Gastrocnemius medialis (tissue), 4 donors: ENCODE measurements around the gene KIF16B. TPM values are rescaled to one million over a fixed set of nuclear protein-coding genes. Genes with fewer than 3 reads are reported as not detected.

Experiments used
- ATAC-seq, 2 donors: fragments of 150-250 bp; one replicate each; pipeline ENCODE4 v1.9.1; 2016
- DNase-seq, 2 donors: peaks; one replicate each; pipeline ENCODE4 v3.0.0-alpha.2; 2019
- H3K27ac ChIP-seq, 4 donors: fragments of 200-600 bp; sonication (generic); 1 replicate in 1 of 4; 2 replicates in 3 of 4; pipeline ENCODE4 v1.5.1; 2016 to 2018; ENCODE audit warnings: mild to moderate bottlenecking in 2 of 4, moderate library complexity in 1 of 4
- H3K27me3 ChIP-seq, 3 donors: fragments of 200-600 bp; sonication (generic) in 2 of 3; 1 replicate in 1 of 3; 2 replicates in 2 of 3; pipeline versions ENCODE4 v1.5.1 to v1.6.0; 2016 to 2019; ENCODE audit warnings: mild to moderate bottlenecking in 1 of 3, moderate library complexity in 1 of 3
- H3K36me3 ChIP-seq, 2 donors: fragments of 200-600 bp; sonication (generic) in 1 of 2; one replicate each; pipeline ENCODE4 v1.5.1; 2017 to 2018
- H3K4me1 ChIP-seq, 2 donors: fragments of 200-600 bp; sonication (generic) in 1 of 2; one replicate each; pipeline ENCODE4 v1.5.1; 2016 to 2017; ENCODE audit warnings: mild to moderate bottlenecking in 2 of 2
- H3K4me3 ChIP-seq, 4 donors: fragments of 200-600 bp; sonication (generic) in 3 of 4; 1 replicate in 1 of 4; 2 replicates in 3 of 4; pipeline ENCODE4 v1.5.1; 2016 to 2019; ENCODE audit warnings: mild to moderate bottlenecking in 2 of 4
- H3K9me3 ChIP-seq, 3 donors: fragments of 200-600 bp; sonication (generic) in 2 of 3; 1 replicate in 1 of 3; 2 replicates in 2 of 3; pipeline ENCODE4 v1.5.1; 2016 to 2019
- CTCF ChIP-seq, 5 experiments: fragments of 450-650 bp in 3 of 5; fragments of 200-600 bp in 2 of 5; sonication (generic) in 2 of 5; IDR thresholded peaks in 4 of 5; conservative IDR thresholded peaks in 1 of 5; 1 replicate in 4 of 5; 2 replicates in 1 of 5; pipeline ENCODE4 v1.5.1; 2016 to 2019; ENCODE audit warnings: antibody characterized with exemption in 5 of 5, mild to moderate bottlenecking in 3 of 5, moderate library complexity in 3 of 5
- POLR2A ChIP-seq, 2 donors: fragments of 450-650 bp; IDR thresholded peaks; one replicate each; pipeline ENCODE4 v1.6.1; 2017; ENCODE audit warnings: antibody characterized with exemption in 2 of 2, mild to moderate bottlenecking in 2 of 2, moderate library complexity in 2 of 2
- in situ Hi-C, 4 donors: fragments of 200-750 bp; cut with MboI; loops; one replicate each; pipeline versions ENCODE4 v1.15.0 to v1.8.0; 2017; ENCODE audit warnings: low sequenced_read_pairs in 4 of 4
- intact Hi-C: fragments of 100-400 bp; cut with DNase I; formaldehyde crosslinking; loops from one replicate; pipeline ENCODE4 v1.15.1; 2023; ENCODE audit warnings: low total_unique reads
- total RNA-seq, 4 donors: library from RNA; depleted of rRNA; stranded (reverse); fragments of >200 nt; gene quantifications; one replicate each; pipeline versions ENCODE4 v1.1.0 to v1.2.3, GENCODE V29; 2016

The KIF16B gene
- total RNA-seq, 4 donors from 2014 or later, result 13.4 to 23.9 (median 20.0) TPM

DNA sequence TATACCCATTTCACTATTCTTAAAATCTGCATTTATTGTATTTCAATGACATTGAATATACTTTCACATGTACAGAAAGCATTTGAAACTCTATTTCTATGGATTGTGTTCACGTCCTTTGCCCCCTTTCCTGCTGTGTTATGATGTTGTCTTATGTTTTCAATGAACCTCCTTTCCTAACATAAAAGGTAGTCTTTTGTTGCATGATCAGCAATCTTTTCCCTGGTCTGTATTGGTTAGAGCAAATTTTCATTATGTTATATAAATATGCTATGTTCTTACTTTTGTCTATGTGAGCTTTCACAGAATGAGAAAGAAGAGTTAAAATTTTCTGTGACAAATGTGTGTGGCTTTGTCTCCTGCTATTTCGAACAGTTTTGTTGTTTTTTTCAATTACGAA is 73.1 kb downstream of the KIF16B start:
- peaks cover 0 to 27% of the 10 kb centered on the region in 2 donors for H3K36me3 ChIP-seq
- no peak overlapping the region for H3K27ac ChIP-seq
- H3K4me3 ChIP-seq, result no peak overlapping the region
- no peak for DNase-seq
- no peak for TF ChIP-seq POLR2A (IDR thresholded peaks at IDR 0.05)
- TF ChIP-seq CTCF (IDR thresholded peaks at IDR 0.05 in 4 of 5, conservative IDR thresholded peaks at IDR 0.05 in 1 of 5), result no peak
- H3K9me3 ChIP-seq, result no peaks in the 10 kb centered on the region
- in situ Hi-C loops (loop anchor here in 1 of 4 donors (25.0 kb wide), 1 partner anchor 262 kb away; no protein-coding TSS in a partner anchor), intact Hi-C loops (no loop called here)
- no peak for ATAC-seq
- no peaks in the 10 kb centered on the region for H3K4me1 ChIP-seq
- H3K27me3 ChIP-seq, result no peaks in the 10 kb centered on the region

DNA sequence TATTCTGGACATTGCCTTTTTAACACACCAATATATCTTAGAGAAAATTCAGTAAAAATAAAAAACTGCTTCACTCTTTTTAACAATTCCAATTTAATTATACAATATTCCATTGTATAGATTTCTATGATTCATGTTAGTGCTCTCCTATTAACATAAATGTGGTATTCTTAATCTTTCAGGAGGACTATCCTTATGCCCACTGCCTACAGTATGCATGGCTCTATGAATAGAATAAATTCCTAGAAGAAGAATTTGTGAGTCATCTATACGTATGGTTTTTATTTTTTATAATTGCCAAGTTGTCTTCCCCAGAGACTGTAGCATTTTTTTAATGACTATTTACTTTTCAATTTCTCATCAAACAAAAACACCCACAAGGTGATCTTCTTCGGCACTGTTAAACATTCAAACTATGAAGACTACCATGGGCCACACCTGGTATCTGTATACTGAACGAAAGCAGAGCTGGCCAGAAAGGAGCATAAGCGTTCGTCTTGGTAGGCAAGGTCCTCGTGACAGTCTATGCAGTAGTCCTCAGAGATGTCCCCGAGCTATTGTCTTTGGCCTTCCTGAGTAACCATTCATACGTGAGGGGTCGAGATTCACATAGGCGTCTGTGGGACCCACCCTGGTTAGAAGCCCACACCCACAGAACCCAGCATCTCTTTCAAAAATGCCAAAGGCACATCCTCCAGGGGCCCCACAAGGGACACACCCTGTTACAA is 74.6 kb downstream of the KIF16B start:
- ATAC-seq (no peak), DNase-seq (no peak)
- intact Hi-C loops, result no loop called here
- TF ChIP-seq CTCF (IDR thresholded peaks at IDR 0.05 in 4 of 5, conservative IDR thresholded peaks at IDR 0.05 in 1 of 5) (no peak), POLR2A (IDR thresholded peaks at IDR 0.05) (no peak)
- Histone ChIP-seq H3K9me3 (no peaks in the 10 kb centered on the region), H3K4me3 (no peak overlapping the region), H3K27me3 (no peaks in the 10 kb centered on the region), H3K4me1 (no peaks in the 10 kb centered on the region), H3K27ac (no peak overlapping the region), H3K36me3 (peaks cover 0 to 15% of the 10 kb centered on the region in 2 donors)
- in situ Hi-C loops, result no loop called here

GRCh38 chr20:16497896-16498295 is 75.4 kb downstream of the KIF16B start:
- in situ Hi-C loops (no loop called here), intact Hi-C loops (no loop called here)
- Histone ChIP-seq H3K27ac (no peak overlapping the region), H3K4me1 (no peaks in the 10 kb centered on the region), H3K36me3 (peaks cover 0 to 9% of the 10 kb centered on the region in 2 donors), H3K27me3 (no peaks in the 10 kb centered on the region), H3K9me3 (no peaks in the 10 kb centered on the region), H3K4me3 (no peak overlapping the region)
- DNase-seq (no peak), ATAC-seq (no peak)
- TF ChIP-seq CTCF (IDR thresholded peaks at IDR 0.05 in 4 of 5, conservative IDR thresholded peaks at IDR 0.05 in 1 of 5), result no peak
- TF ChIP-seq POLR2A (IDR thresholded peaks at IDR 0.05), result no peak

DNA sequence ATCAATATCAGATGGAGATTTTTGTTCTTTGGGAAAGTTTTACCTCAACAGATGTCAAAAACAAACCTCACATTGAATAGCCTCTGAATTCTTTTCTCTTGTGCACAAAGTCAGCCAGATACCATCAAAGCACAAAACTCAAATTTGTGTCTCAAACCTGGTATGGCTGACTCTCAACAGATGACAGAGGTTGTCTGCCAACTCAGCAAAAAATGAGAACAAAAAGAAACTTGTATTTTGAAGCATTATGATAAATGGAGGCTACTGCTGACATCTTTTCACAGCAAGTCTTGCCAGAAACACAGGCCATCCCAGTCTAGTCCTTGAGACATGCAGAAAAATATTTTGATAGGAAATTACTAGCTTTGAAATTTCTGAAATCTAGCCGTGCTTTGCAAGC is 79.8 kb downstream of the KIF16B start:
- no peaks in the 10 kb centered on the region for H3K36me3 ChIP-seq
- H3K4me3 ChIP-seq, result no peak overlapping the region
- in situ Hi-C loops, result no loop called here
- no peaks in the 10 kb centered on the region for H3K27me3 ChIP-seq
- H3K9me3 ChIP-seq, result no peaks in the 10 kb centered on the region
- H3K27ac ChIP-seq, result no peak overlapping the region
- intact Hi-C loops, result no loop called here
- no peak for TF ChIP-seq POLR2A (IDR thresholded peaks at IDR 0.05)
- TF ChIP-seq CTCF (IDR thresholded peaks at IDR 0.05 in 4 of 5, conservative IDR thresholded peaks at IDR 0.05 in 1 of 5), result no peak
- H3K4me1 ChIP-seq, result no peaks in the 10 kb centered on the region
- DNase-seq, result no peak
- ATAC-seq, result no peak
